ENCODE measurements around the gene PLXND1. TPM values are rescaled to one million over a fixed set of nuclear protein-coding genes. Genes with fewer than 3 reads are reported as not detected.

PLXND1 gene
- total RNA-seq, 1 donor from 2014 or later = 9.0 TPM

DNA sequence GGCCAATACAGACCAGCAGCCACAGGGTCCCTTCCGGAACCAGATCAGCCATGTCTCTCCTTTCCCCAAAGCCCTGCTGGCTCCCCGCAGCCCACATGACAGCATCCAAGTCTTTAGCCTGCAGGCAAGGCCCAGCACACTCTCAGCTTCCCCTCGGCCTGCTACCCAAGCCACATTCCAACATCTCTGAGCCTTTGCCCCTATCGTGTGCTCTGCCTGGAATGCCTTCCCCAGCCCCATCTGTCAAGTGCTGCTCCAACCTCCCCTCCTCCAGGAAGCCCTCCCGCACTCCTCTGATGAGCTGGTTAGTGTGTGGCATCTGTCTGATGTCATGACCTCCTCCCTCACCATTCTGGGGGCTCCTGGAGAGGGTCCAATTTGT is 8.5 kb downstream of the PLXND1 start:
- Histone ChIP-seq H3K27me3 (no peaks in the 10 kb centered on the region), H2AFZ (replicated peaks) (no peak overlapping the region), H3K36me3 (no peaks in the 10 kb centered on the region), H4K20me1 (ENCODE audit: low read depth) (peaks cover 14% of the 10 kb centered on the region), H3K9ac (no peak overlapping the region), H3K4me1 (peaks cover 54% of the 10 kb centered on the region), H3K9me3 (ENCODE audit: low read depth) (no peaks in the 10 kb centered on the region), H3K79me2 (ENCODE audit: low read depth) (no peaks in the 10 kb centered on the region), H3K4me3 (no peak overlapping the region), H3F3A (ENCODE audit: low read depth) (peaks cover 60% of the 10 kb centered on the region), H3K4me2 (no peak overlapping the region), H3K27ac (no peak overlapping the region)
- Mint-ChIP-seq H3K27ac (peak overlapping the region; percentile 84), H3K36me3 (no peaks in the 10 kb centered on the region), H3K4me1 (peaks cover 80% of the 10 kb centered on the region), H3K27me3 (ENCODE audit: insufficient read depth, low read depth) (peaks cover 13% of the 10 kb centered on the region), H3K4me3 (no peak overlapping the region), H3K9me3 (no peaks in the 10 kb centered on the region)
- no peak for TF ChIP-seq EZH2 (IDR thresholded peaks at IDR 0.05)
- no peak for TF ChIP-seq EZH2phosphoT487 (IDR thresholded peaks at IDR 0.05)
- TF ChIP-seq, protein P1, sequence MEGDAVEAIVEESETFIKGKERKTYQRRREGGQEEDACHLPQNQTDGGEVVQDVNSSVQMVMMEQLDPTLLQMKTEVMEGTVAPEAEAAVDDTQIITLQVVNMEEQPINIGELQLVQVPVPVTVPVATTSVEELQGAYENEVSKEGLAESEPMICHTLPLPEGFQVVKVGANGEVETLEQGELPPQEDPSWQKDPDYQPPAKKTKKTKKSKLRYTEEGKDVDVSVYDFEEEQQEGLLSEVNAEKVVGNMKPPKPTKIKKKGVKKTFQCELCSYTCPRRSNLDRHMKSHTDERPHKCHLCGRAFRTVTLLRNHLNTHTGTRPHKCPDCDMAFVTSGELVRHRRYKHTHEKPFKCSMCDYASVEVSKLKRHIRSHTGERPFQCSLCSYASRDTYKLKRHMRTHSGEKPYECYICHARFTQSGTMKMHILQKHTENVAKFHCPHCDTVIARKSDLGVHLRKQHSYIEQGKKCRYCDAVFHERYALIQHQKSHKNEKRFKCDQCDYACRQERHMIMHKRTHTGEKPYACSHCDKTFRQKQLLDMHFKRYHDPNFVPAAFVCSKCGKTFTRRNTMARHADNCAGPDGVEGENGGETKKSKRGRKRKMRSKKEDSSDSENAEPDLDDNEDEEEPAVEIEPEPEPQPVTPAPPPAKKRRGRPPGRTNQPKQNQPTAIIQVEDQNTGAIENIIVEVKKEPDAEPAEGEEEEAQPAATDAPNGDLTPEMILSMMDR (IDR thresholded peaks at IDR 0.05) = no peak
- peak; percentile 53 for DNase-seq (ENCODE audit: low spot score)

DNA sequence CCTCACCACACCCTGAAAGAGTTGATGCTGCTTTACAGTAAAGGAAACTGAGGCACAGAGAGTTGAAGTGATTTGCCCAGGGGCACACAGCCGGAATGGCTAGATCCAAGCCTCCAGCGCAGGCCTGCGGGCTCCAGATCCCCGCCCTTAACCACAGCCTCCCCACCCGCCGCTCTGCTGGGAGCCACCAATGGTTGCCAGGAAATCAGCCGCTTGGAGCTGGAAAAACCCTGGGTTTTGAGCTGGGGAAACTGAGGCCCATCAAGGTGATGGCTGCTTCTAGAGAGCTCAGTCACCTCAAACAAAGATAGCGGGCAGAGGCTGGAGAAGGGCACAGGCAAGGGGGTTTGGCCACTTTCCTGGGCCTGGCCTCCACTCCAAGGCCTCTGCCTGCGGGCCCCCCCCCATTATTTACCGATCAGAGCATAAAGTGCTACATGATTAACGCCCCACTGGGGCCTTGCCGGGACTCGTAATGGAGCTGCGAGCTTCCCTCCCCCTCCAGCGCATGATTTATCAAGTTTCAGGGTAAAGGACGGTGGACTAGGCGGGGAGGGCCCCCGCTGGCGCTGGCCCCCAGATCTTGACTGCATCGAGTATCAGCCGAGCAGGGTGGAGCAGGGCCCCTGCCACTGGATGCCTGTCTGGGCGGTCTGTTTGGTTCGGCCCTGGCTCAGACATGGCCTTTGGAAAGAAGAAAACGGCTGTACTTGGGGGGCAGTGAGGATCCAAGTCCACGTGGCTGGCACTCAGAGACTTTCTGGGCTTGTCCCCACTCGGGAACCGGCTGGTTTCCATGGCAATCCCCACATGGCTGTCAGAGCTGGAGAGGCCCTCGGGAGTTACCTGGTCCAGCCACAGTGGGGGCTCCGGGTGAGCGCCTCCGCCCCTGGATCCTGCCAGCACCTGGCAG is 9.1 kb downstream of the PLXND1 start:
- H3K27me3 Mint-ChIP-seq (ENCODE audit: insufficient read depth, low read depth) = peaks cover 11% of the 10 kb centered on the region
- Histone ChIP-seq H3K79me2 (ENCODE audit: low read depth) (no peaks in the 10 kb centered on the region), H3K4me2 (no peak overlapping the region), H3K9me3 (ENCODE audit: low read depth) (no peaks in the 10 kb centered on the region), H3F3A (ENCODE audit: low read depth) (peaks cover 62% of the 10 kb centered on the region), H3K9ac (no peak overlapping the region), H3K4me1 (peaks cover 54% of the 10 kb centered on the region), H3K36me3 (no peaks in the 10 kb centered on the region), H3K27ac (no peak overlapping the region), H3K27me3 (no peaks in the 10 kb centered on the region), H3K4me3 (no peak overlapping the region), H2AFZ (replicated peaks) (no peak overlapping the region), H4K20me1 (ENCODE audit: low read depth) (peaks cover 8% of the 10 kb centered on the region)
- no peak overlapping the region for H3K27ac Mint-ChIP-seq
- H3K9me3 Mint-ChIP-seq = no peaks in the 10 kb centered on the region
- TF ChIP-seq EZH2phosphoT487 (IDR thresholded peaks at IDR 0.05) (no peak), EZH2 (IDR thresholded peaks at IDR 0.05) (no peak)
- TF ChIP-seq, protein P1 (IDR thresholded peaks at IDR 0.05) = no peak
- peaks cover 79% of the 10 kb centered on the region for H3K4me1 Mint-ChIP-seq
- DNase-seq (ENCODE audit: low spot score) = no peak
- H3K4me3 Mint-ChIP-seq = no peak overlapping the region
- H3K36me3 Mint-ChIP-seq = no peaks in the 10 kb centered on the region

DNA sequence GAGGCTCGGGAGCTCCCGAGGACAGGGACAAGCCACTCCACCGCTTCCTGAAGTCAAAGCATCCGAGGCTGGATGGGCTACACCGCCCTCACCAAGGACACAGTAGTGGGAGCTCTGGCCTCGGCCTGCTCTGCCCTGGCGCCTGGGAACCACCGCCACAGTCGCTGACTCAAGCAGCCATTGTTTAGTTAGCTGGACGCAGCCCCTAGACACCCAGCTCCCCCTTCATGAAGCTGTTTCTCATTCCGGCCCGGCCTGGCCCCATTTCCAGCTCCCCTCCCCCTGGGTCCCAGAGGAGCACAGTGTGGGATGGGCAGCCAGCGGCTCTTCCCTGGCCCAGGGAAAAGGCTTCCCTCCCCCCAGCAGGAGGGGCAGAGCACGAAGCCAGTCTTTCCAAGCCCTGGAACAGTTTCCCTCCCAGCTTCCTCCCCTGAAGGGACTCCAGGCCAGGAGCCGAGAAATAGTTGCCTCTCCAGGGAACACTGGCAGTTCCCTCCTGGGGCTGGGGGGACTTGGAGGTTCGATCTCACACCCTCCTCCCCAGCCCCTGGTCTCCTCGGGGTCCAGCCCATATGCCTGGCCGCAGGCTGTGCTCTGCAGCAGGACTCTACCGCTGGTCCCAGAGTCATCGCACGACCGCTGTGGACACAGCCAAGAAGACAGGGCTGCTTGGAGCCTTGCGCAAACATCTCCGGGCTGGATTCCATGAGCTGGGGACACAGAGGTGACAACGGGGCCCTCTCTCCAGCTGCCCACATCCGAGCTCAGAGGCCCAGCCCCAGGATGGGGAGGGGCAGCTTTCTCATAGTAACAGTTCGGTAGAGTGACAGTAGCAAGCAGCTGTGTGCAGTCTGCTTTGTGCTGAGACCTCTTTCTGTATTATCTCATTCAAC is 10.0 kb downstream of the PLXND1 start:
- Histone ChIP-seq H3F3A (ENCODE audit: low read depth) (peaks cover 63% of the 10 kb centered on the region), H2AFZ (replicated peaks) (peak overlapping the region; percentile 40), H3K27ac (peak overlapping the region; percentile 46), H3K27me3 (no peaks in the 10 kb centered on the region), H3K4me2 (peak overlapping the region; percentile 32), H4K20me1 (ENCODE audit: low read depth) (peaks cover 6% of the 10 kb centered on the region), H3K79me2 (ENCODE audit: low read depth) (no peaks in the 10 kb centered on the region), H3K9me3 (ENCODE audit: low read depth) (no peaks in the 10 kb centered on the region), H3K9ac (no peak overlapping the region), H3K4me1 (peaks cover 58% of the 10 kb centered on the region), H3K36me3 (no peaks in the 10 kb centered on the region), H3K4me3 (no peak overlapping the region)
- no peaks in the 10 kb centered on the region for H3K9me3 Mint-ChIP-seq
- peaks cover 11% of the 10 kb centered on the region for H3K27me3 Mint-ChIP-seq (ENCODE audit: insufficient read depth, low read depth)
- H3K27ac Mint-ChIP-seq = peak overlapping the region; percentile 85
- no peaks in the 10 kb centered on the region for H3K36me3 Mint-ChIP-seq
- H3K4me3 Mint-ChIP-seq = peak overlapping the region; percentile 21
- H3K4me1 Mint-ChIP-seq = peaks cover 81% of the 10 kb centered on the region
- DNase-seq (ENCODE audit: low spot score) = peak; percentile 65
- TF ChIP-seq, protein P1 (IDR thresholded peaks at IDR 0.05) = no peak
- TF ChIP-seq EZH2phosphoT487 (IDR thresholded peaks at IDR 0.05) = no peak
- TF ChIP-seq EZH2 (IDR thresholded peaks at IDR 0.05) = no peak

All from neural progenitor cell (in vitro differentiated cells).